Mesenchymal stem cell (in vitro differentiated cells and primary cell): ENCODE data around the gene TNFAIP6.

Experiments used
- DNase-seq: peaks from one replicate; pipeline ENCODE4 v3.0.0-alpha.2; 2013
- H2AFZ ChIP-seq: one replicate; pipeline ENCODE4 v1.6.1; 2013; ENCODE audit warnings: low read depth, mild to moderate bottlenecking, control low read depth, inconsistent platforms, low read length, moderate library complexity
- H2AK5ac ChIP-seq: 2 replicates; pipeline ENCODE4 v1.6.1; 2013; ENCODE audit warnings: low read length, moderate library complexity, mild to moderate bottlenecking, inconsistent platforms; ENCODE audit not compliant: severe bottlenecking
- H2BK120ac ChIP-seq: one replicate; pipeline ENCODE4 v1.6.1; 2013; ENCODE audit warnings: low read depth, mild to moderate bottlenecking, inconsistent platforms, low read length, moderate library complexity
- H2BK12ac ChIP-seq, 2 experiments: one replicate each; pipeline ENCODE4 v1.6.1; 2013; ENCODE audit warnings: inconsistent platforms in 2 of 2, low read length in 2 of 2, mild to moderate bottlenecking in 2 of 2, moderate library complexity in 2 of 2, control low read depth in 1 of 2
- H2BK15ac ChIP-seq: one replicate; pipeline ENCODE4 v1.6.1; 2013; ENCODE audit warnings: mild to moderate bottlenecking, low read depth, inconsistent platforms; ENCODE audit not compliant: poor library complexity, severe bottlenecking
- H2BK5ac ChIP-seq: 2 replicates; pipeline ENCODE4 v1.6.1; 2013; ENCODE audit warnings: low read depth, mild to moderate bottlenecking, low read length, control low read depth, inconsistent platforms; ENCODE audit not compliant: poor library complexity, severe bottlenecking
- H3K14ac ChIP-seq, 2 experiments: one replicate each; pipeline ENCODE4 v1.6.1; 2013; ENCODE audit warnings: inconsistent platforms in 2 of 2, low read length in 2 of 2, control low read depth in 1 of 2, mild to moderate bottlenecking in 1 of 2, moderate library complexity in 1 of 2
- H3K18ac ChIP-seq, 2 experiments: one replicate each; pipeline ENCODE4 v1.6.1; 2013; ENCODE audit warnings: inconsistent platforms in 2 of 2, low read length in 2 of 2, control low read depth in 1 of 2, low read depth in 1 of 2, mild to moderate bottlenecking in 1 of 2
- H3K23ac ChIP-seq, 2 experiments: one replicate each; pipeline ENCODE4 v1.6.1; 2013; ENCODE audit warnings: inconsistent platforms in 2 of 2, low read length in 2 of 2, mild to moderate bottlenecking in 2 of 2, moderate library complexity in 2 of 2, control low read depth in 1 of 2
- H3K27ac ChIP-seq: 2 replicates; pipeline ENCODE4 v1.5.1; 2013; ENCODE audit warnings: mild to moderate bottlenecking, moderate library complexity, low read length, control low read depth, inconsistent platforms; ENCODE audit not compliant: poor library complexity, severe bottlenecking
- H3K27me3 ChIP-seq, 2 experiments: 2 replicates each; pipeline versions ENCODE4 v1.6.1 to v1.7.0; 2013; ENCODE audit warnings: low read length in 2 of 2, mild to moderate bottlenecking in 2 of 2, moderate library complexity in 2 of 2, control low read depth in 1 of 2, inconsistent platforms in 1 of 2; ENCODE audit not compliant: control insufficient read depth in 1 of 2, insufficient read depth in 1 of 2
- H3K36me3 ChIP-seq, 2 experiments: 2 replicates each; pipeline versions ENCODE4 v1.6.1 to v1.7.0; 2013; ENCODE audit warnings: low read length in 2 of 2, control low read depth in 1 of 2, inconsistent platforms in 1 of 2, low read depth in 1 of 2, mild to moderate bottlenecking in 1 of 2; ENCODE audit not compliant: insufficient read depth in 2 of 2, control insufficient read depth in 1 of 2
- H3K4ac ChIP-seq, 2 experiments: one replicate each; pipeline ENCODE4 v1.6.1; 2013; ENCODE audit warnings: inconsistent platforms in 2 of 2, low read length in 2 of 2, mild to moderate bottlenecking in 2 of 2, moderate library complexity in 2 of 2, control low read depth in 1 of 2, low read depth in 1 of 2
- H3K4me1 ChIP-seq: 2 replicates; pipeline ENCODE4 v1.6.1; 2013; ENCODE audit warnings: low read depth, low read length, control low read depth; ENCODE audit not compliant: control insufficient read depth, insufficient read depth
- H3K4me2 ChIP-seq: 2 replicates; pipeline ENCODE4 v1.6.1; 2013; ENCODE audit warnings: low read length, mild to moderate bottlenecking, inconsistent platforms; ENCODE audit not compliant: poor library complexity, severe bottlenecking
- H3K4me3 ChIP-seq, 2 experiments: 2 replicates each; pipeline versions ENCODE4 v1.5.1 to v1.7.0; 2013; ENCODE audit warnings: low read length in 2 of 2, mild to moderate bottlenecking in 2 of 2, control low read depth in 1 of 2, low read depth in 1 of 2; ENCODE audit not compliant: insufficient read depth in 1 of 2
- H3K79me1 ChIP-seq: replicated peaks from 2 replicates; pipeline ENCODE4 v1.6.1; 2013; ENCODE audit warnings: mild to moderate bottlenecking, control low read depth, low read length, inconsistent platforms; ENCODE audit not compliant: poor library complexity, severe bottlenecking
- H3K9ac ChIP-seq: 2 replicates; pipeline ENCODE4 v1.7.0; 2013; ENCODE audit warnings: mild to moderate bottlenecking, low read length, moderate library complexity
- H3K9me3 ChIP-seq: 2 replicates; pipeline ENCODE4 v1.7.0; 2013; ENCODE audit warnings: mild to moderate bottlenecking, low read length; ENCODE audit not compliant: control insufficient read depth
- H4K8ac ChIP-seq: one replicate; pipeline ENCODE4 v1.6.1; 2013; ENCODE audit warnings: inconsistent platforms, mild to moderate bottlenecking, low read length, moderate library complexity
- H4K91ac ChIP-seq: one replicate; pipeline ENCODE4 v1.6.1; 2013; ENCODE audit warnings: mild to moderate bottlenecking, low read length, inconsistent platforms
- WGBS: methylation state at CpG from one replicate; pipeline ENCODE4 v1.1.7; 2013; ENCODE audit warnings: mixed read lengths; 5-methylcytosine and 5-hydroxymethylcytosine counted together

Gene TNFAIP6

DNA sequence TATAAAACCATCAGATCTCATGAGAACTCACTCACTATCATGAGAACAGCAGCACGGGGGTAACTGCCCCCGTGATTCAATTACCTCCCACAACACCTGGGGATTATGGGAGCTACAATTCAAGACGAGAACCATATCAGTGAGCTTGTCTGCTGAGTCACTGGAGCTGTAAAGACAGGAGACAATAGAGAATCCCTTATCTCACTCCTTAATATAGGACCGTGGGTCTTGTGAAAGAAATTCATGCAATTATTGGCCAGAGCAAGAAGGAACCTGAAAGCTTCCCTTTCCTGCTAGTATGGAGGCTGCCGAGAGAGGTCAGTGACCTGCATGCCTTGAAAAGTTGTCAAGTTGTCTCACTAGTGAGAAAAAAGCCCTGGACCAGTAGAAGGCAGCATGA lies 9.5 kb upstream of the TNFAIP6 start:
- Histone ChIP-seq H3K27ac (no peak overlapping the region), H3K4me2 (no peak overlapping the region), H4K8ac (no peak overlapping the region), H3K14ac (no peak overlapping the region), H2AK5ac (no peak overlapping the region), H2BK15ac (no peak overlapping the region), H2BK5ac (no peak overlapping the region), H3K27me3 (peaks cover 0 to 5% of the 10 kb centered on the region in 2 experiments), H3K9me3 (peaks cover 6% of the 10 kb centered on the region), H2BK120ac (no peak overlapping the region), H3K4ac (no peak overlapping the region), H3K79me1 (no peaks in the 10 kb centered on the region), H2AFZ (no peak overlapping the region), H3K23ac (no peak overlapping the region), H3K9ac (no peak overlapping the region), H3K18ac (no peak overlapping the region), H3K4me1 (no peaks in the 10 kb centered on the region), H2BK12ac (no peak overlapping the region), H4K91ac (no peak overlapping the region), H3K36me3 (no peaks in the 10 kb centered on the region), H3K4me3 (no peak overlapping the region)
- WGBS = 71% methylated on average over 5 of the region's 5 CpGs
- no peak for DNase-seq

DNA sequence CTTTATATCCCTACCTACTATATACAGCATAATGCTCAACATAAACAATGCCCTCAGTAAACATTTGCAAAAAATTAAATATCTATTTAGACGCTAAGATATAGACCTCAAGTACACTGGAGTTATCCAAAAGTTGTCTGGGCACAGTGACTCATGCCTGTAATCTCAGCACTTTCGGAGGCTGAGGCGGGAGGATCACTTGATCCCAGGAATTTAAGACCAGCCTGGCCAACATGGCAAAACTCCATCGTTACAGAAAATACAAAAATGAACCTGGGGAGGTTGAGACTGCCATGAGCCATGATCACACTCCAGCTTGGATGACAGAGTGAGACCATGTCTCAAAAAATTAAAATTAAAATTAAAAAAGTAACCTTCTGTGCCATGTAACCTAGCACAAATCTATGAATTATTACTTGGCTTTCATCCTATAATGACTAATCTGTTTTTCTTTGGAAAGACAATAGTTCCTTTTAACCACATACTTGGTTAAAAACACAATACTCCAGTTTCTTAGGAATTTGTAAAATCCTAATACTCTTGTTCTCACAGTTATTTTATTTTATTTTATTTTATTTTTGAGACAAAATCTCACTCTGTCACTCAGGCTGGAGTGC lies 6.7 kb upstream of the TNFAIP6 start:
- WGBS = 95% methylated on average over 4 of the region's 4 CpGs
- no peaks in the 10 kb centered on the region for H3K4me1 ChIP-seq

DNA sequence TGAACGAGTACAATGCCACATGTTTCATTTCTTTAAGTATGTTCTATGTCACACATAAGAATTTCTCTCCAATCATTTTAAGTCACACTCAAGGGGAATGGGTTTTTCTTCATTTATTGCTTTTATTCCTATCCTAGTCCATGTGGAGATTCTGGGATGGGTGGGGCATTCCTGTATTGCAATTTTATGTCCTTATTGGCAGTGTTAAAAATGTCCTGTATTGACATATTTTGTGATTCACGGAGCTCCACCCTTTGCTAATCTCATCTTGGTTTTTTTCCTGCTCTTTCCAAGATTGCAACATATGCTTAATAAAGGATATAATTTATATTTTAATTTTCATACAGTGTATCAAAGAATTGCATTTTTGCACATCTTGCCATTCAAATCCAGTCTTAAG lies 3.4 kb upstream of the TNFAIP6 start:
- H2BK15ac ChIP-seq = no peak overlapping the region
- H3K4me3 ChIP-seq = no peak overlapping the region
- H3K4ac ChIP-seq = no peak overlapping the region
- H2BK5ac ChIP-seq = no peak overlapping the region
- no peak overlapping the region for H3K18ac ChIP-seq
- no peak overlapping the region for H3K27ac ChIP-seq
- no peak overlapping the region for H2BK120ac ChIP-seq
- WGBS = 100% methylated on average over 1 of the region's 2 CpGs
- H3K23ac ChIP-seq = no peak overlapping the region
- H3K36me3 ChIP-seq = no peaks in the 10 kb centered on the region
- H2BK12ac ChIP-seq = no peak overlapping the region
- H3K14ac ChIP-seq = no peak overlapping the region
- H3K27me3 ChIP-seq = peaks cover 0 to 3% of the 10 kb centered on the region in 2 experiments
- no peak for DNase-seq
- H3K79me1 ChIP-seq = no peaks in the 10 kb centered on the region
- no peak overlapping the region for H2AK5ac ChIP-seq
- H4K8ac ChIP-seq = no peak overlapping the region
- H3K4me1 ChIP-seq = no peaks in the 10 kb centered on the region
- H4K91ac ChIP-seq = no peak overlapping the region
- H3K4me2 ChIP-seq = no peak overlapping the region
- no peak overlapping the region for H2AFZ ChIP-seq
- no peaks in the 10 kb centered on the region for H3K9me3 ChIP-seq
- no peak overlapping the region for H3K9ac ChIP-seq

More for the DNA sequence above, 6.7 kb upstream of the TNFAIP6 start:
- Histone ChIP-seq H4K91ac (no peak overlapping the region), H2BK5ac (no peak overlapping the region), H3K14ac (no peak overlapping the region), H3K79me1 (no peaks in the 10 kb centered on the region), H3K27me3 (peaks cover 0 to 5% of the 10 kb centered on the region in 2 experiments), H3K18ac (no peak overlapping the region), H3K23ac (no peak overlapping the region), H3K4me3 (no peak overlapping the region), H3K9me3 (no peaks in the 10 kb centered on the region), H2AFZ (no peak overlapping the region), H3K36me3 (no peaks in the 10 kb centered on the region), H2BK12ac (no peak overlapping the region), H3K27ac (no peak overlapping the region), H3K4ac (no peak overlapping the region), H4K8ac (no peak overlapping the region), H3K9ac (no peak overlapping the region), H2BK120ac (no peak overlapping the region), H3K4me2 (no peak overlapping the region), H2AK5ac (no peak overlapping the region), H2BK15ac (no peak overlapping the region)
- no peak for DNase-seq

DNA sequence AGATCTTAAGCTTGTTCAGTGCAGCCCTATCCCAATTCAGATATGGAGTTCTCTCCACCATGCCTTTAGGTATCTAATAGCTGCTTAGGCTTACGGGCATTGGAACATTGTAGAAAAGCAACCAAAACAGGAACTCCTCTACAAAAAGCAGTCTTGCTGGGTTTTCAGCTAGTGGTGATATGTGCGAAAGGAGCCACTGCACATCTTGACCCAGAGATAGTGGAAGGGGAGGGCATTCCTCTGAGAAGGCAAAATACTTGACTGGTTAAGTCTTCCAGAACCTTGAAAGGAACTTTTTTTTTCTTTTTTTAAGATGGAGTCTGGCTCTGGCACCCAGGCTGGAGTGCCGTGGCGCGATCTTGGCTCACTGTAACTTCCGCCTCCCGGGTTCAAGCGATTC lies 2.6 kb upstream of the TNFAIP6 start:
- WGBS = 99% methylated on average over 7 of the region's 8 CpGs
- H4K8ac ChIP-seq = no peak overlapping the region

More for the DNA sequence above, 2.6 kb upstream of the TNFAIP6 start:
- Histone ChIP-seq H2BK12ac (no peak overlapping the region), H3K4ac (no peak overlapping the region), H3K23ac (no peak overlapping the region), H2AFZ (no peak overlapping the region), H4K91ac (no peak overlapping the region), H3K79me1 (no peaks in the 10 kb centered on the region), H2AK5ac (no peak overlapping the region), H2BK5ac (no peak overlapping the region), H2BK15ac (no peak overlapping the region), H3K4me3 (no peak overlapping the region), H3K4me1 (no peaks in the 10 kb centered on the region), H3K9ac (no peak overlapping the region), H3K9me3 (no peaks in the 10 kb centered on the region), H3K36me3 (no peaks in the 10 kb centered on the region), H2BK120ac (no peak overlapping the region), H3K27me3 (peaks cover 0 to under 1% of the 10 kb centered on the region in 2 experiments), H3K18ac (no peak overlapping the region), H3K27ac (no peak overlapping the region), H3K4me2 (no peak overlapping the region), H3K14ac (no peak overlapping the region)
- DNase-seq = no peak
